ENCODE measurements around the gene ZNF492.
"Not testable (repeated sequence)": the region's sequence is repeated elsewhere in the genome, so short reads cannot be mapped to it uniquely, and the experiment has no call there.

Gene ZNF492

GRCh38 chr19:22617614-22618320, 16.4 kb upstream of the ZNF492 start:
- DNase-seq: no peak

- no peak for DNase-seq
These were observed 14.8 kb upstream of the ZNF492 start for GRCh38 chr19:22619371-22619770.

- DNase-seq: no peak
These were observed 14.2 kb upstream of the ZNF492 start for GRCh38 chr19:22619932-22620331.

GRCh38 chr19:22620401-22620800, 13.7 kb upstream of the ZNF492 start:
- no peak for DNase-seq

GRCh38 chr19:22620912-22621311, 13.2 kb upstream of the ZNF492 start:
- no peak for DNase-seq

GRCh38 chr19:22622020-22622419, 12.1 kb upstream of the ZNF492 start:
- no peak for DNase-seq

- peak; percentile 9 for DNase-seq
These were observed 11.0 kb upstream of the ZNF492 start for GRCh38 chr19:22622901-22623840.

GRCh38 chr19:22623841-22624221, 10.3 kb upstream of the ZNF492 start:
- DNase-seq: no peak

GRCh38 chr19:22625266-22626035, 8.7 kb upstream of the ZNF492 start:
- DNase-seq: no peak

GRCh38 chr19:22627526-22627925, 6.6 kb upstream of the ZNF492 start:
- DNase-seq: no peak

- no peak for DNase-seq
These were observed 5.7 kb upstream of the ZNF492 start for GRCh38 chr19:22628401-22628800.

- DNase-seq: no peak
These were observed 315 bp downstream of the ZNF492 start for GRCh38 chr19:22634450-22634827.

GRCh38 chr19:22685493-22685892, 51.4 kb downstream of the ZNF492 start:
- not testable (repeated sequence) for DNase-seq

GRCh38 chr19:22702661-22703060, 68.5 kb downstream of the ZNF492 start:
- not testable (repeated sequence) for DNase-seq

- DNase-seq: not testable (repeated sequence)
These were observed 69.0 kb downstream of the ZNF492 start for GRCh38 chr19:22703096-22703495.

GRCh38 chr19:22708983-22709382, 74.9 kb downstream of the ZNF492 start:
- DNase-seq: no peak

All from activated CD4-positive, alpha-beta T cell treated with anti-CD3 and anti-CD28 coated beads for 48 hours (primary cell).